WI38 (cell line): Measurements from ENCODE around the gene ZNF302.
A peak's percentile ranks its signal among the peaks of the same experiment; 100 is the strongest.

Source experiments
- H3K4me3 ChIP-seq: 2 replicates; pipeline ENCODE4 v1.5.1; 2011; ENCODE audit warnings: low read depth, mild to moderate bottlenecking, control low read depth, low read length
- TF ChIP-seq, protein P1 (sequence below): IDR thresholded peaks from 2 replicates; pipeline ENCODE4 v1.5.1; 2012; ENCODE audit warnings: low read depth, mild to moderate bottlenecking, control low read depth, low read length

Gene ZNF302

GRCh38 chr19:34713262-34713637 is 35.8 kb downstream of the ZNF302 start:
- TF ChIP-seq, protein P1, sequence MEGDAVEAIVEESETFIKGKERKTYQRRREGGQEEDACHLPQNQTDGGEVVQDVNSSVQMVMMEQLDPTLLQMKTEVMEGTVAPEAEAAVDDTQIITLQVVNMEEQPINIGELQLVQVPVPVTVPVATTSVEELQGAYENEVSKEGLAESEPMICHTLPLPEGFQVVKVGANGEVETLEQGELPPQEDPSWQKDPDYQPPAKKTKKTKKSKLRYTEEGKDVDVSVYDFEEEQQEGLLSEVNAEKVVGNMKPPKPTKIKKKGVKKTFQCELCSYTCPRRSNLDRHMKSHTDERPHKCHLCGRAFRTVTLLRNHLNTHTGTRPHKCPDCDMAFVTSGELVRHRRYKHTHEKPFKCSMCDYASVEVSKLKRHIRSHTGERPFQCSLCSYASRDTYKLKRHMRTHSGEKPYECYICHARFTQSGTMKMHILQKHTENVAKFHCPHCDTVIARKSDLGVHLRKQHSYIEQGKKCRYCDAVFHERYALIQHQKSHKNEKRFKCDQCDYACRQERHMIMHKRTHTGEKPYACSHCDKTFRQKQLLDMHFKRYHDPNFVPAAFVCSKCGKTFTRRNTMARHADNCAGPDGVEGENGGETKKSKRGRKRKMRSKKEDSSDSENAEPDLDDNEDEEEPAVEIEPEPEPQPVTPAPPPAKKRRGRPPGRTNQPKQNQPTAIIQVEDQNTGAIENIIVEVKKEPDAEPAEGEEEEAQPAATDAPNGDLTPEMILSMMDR = no peak
- no peak overlapping the region for H3K4me3 ChIP-seq

DNA sequence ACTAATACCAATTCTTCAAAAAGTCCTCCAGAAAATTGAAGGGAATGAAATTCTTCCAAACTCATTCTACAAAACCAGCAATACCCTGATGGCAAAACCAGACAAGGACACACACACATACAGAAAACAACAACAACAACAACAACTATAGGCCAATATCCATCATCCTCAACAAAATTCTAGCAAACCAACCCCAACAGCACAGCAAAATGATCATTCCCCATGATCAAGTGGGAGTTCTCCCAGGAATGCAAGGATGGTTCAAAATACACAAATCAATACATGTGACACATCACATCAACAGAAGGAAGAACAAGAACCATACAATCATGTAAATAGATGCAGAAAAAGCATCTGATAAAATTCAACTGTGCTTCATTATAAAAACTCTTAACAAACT is 37.9 kb downstream of the ZNF302 start:
- TF ChIP-seq, protein P1 = no peak
- no peak overlapping the region for H3K4me3 ChIP-seq

DNA sequence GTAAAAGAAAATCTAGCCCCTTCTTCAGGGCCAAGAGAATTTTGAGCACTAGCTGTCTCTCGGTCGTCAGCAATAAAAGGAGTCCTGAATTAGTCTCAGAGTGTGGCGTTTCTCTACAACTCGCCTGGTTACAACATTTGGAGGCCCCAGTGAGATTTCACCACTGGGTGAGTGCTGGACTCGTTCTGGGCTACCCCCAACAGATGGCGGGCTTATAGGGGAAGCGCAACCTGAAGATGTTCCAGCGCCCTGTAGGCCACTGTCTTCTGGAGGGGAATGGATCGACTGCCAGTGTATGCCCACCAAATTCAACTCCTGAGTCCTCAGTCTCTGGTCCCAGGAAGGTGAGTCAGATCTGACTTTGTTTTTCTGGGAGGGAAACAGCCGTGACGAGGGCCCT is 44.9 kb downstream of the ZNF302 start:
- no peak overlapping the region for H3K4me3 ChIP-seq
- TF ChIP-seq, protein P1 = no peak

GRCh38 chr19:34725400-34725799 is 47.9 kb downstream of the ZNF302 start:
- no peak overlapping the region for H3K4me3 ChIP-seq
- TF ChIP-seq, protein P1 = no peak

DNA sequence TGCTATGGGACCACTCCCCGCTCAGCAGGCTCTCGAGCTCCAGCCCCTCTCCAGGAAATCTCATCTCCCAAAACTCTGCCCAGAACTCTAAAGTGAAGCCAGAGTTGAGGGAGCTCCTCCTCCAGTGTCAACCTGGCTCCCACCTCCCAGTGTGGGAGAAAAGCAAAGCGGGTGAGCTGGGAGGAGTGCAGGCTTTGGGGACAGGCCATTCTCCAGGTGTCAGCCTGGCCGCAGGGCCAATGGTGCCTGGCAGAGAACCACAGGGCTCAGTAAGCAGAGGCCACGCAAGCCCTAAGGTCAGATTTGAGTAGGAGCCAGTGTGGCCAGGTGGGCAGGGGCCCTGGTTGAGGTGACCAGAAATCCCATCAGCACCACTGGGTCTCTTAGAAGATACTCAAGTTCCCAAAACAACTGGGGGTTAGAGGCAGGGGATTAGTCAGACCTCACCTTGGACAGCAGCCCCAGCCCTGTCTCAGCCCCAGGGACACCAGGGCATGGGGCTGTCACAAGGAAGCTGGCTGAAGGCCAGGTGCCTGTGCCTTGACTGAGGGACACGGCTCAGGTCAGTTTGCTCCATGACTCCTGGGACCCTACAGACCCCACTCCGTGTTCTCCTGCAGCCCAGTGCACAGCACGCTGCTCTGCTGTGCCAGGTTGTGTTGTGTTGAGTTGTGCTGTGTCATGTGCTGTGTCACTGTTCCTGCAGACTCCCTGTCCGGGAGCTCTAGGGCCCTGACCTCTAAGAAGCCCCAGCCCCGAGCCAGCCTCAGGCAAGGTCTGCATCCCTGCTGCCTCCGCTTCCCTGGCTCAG is 53.7 kb downstream of the ZNF302 start:
- TF ChIP-seq, protein P1 = no peak
- no peak overlapping the region for H3K4me3 ChIP-seq

DNA sequence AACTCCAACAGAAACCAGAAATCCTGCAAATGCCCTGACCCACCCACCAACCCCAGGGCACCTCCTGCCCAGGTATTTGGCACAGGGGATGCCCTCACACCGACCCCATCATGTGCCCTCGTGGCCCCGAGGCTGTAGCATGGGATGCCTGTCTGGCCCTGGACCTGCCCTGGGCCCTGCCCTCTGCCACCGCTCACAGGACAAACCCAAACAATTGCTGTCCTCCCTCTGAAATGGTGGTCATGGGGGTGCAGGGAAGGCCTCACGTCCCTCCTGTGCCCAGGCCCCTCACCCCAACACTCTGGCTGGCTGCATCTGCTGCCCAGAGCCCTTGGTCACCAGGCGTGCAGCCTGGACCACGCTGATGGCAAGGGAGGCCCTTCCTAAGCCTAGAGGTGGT is 54.5 kb downstream of the ZNF302 start:
- no peak overlapping the region for H3K4me3 ChIP-seq
- TF ChIP-seq, protein P1 = no peak

DNA sequence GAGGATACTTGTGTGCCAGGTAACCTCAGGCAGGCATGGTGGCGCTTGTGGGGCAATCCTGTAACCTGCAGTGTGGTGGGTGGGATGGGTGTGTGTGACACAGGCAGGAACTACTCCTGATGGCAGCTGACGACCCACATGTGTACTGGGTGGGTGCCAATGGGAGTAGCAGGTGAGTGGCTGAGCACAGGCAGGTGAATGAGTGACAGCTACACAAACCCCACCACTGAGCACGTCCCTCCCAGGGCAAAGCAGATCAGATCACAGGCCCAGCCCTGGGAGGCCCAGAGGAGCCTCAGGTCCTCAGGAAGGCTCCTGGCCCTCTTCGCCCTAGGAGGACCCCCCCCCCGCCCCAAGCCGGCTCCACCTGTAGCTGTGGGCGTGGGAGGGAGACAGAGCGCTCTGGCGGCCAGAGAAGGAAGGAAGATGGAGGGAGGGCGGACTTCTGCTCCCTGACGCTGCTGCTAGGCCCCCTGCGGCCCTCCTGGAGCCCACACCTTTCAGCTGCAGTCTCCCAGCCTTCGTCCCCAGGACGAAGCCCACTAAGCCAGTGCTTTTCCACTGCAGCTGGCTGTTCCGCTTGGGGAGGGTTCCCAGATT is 55.2 kb downstream of the ZNF302 start:
- H3K4me3 ChIP-seq = peak overlapping the region; percentile 80
- TF ChIP-seq, protein P1 = no peak
